AG04450 (cell line): Measurements from ENCODE around the gene TOR1AIP1. TPM values are rescaled to one million over a fixed set of nuclear protein-coding genes. Genes with fewer than 3 reads are reported as not detected.
"Not testable (repeated sequence)": the region's sequence is repeated elsewhere in the genome, so short reads cannot be mapped to it uniquely, and the experiment has no call there.

Experiments used
- CTCF ChIA-PET: fragments of 300-600, 350-600 bp; formaldehyde crosslinking; extraction: SDS; loops from one replicate; lab custom pipeline; 2022; ENCODE audit warnings: antibody characterized with exemption, inconsistent platforms; lab: Charles Lee
- POLR2A ChIA-PET: fragments of 350-600 bp; formaldehyde crosslinking; extraction: SDS; loops from one replicate; lab custom pipeline; 2021; ENCODE audit warnings: antibody characterized with exemption, inconsistent platforms; lab: Yijun Ruan, JAX
- DNase-seq: peaks from one replicate; pipeline ENCODE4 v3.0.0-alpha.2; 2011; ENCODE audit warnings: low read depth, low spot score
- H3K27ac ChIP-seq: one replicate; pipeline ENCODE4 v1.5.1; 2012; ENCODE audit warnings: low read depth, low read length, control low read depth
- H3K27me3 ChIP-seq: one replicate; pipeline ENCODE4 v1.6.0; 2012; ENCODE audit warnings: low read length; ENCODE audit not compliant: control insufficient read depth, insufficient read depth
- H3K4me3 ChIP-seq: 2 replicates; pipeline ENCODE4 v1.5.1; 2011; ENCODE audit warnings: mild to moderate bottlenecking, low read depth, low read length, control low read depth
- H3K9me3 ChIP-seq: 2 replicates; pipeline ENCODE4 v1.5.1; 2012; ENCODE audit warnings: low read length; ENCODE audit not compliant: control insufficient read depth, insufficient read depth
- CTCF ChIP-seq: IDR thresholded peaks from 2 replicates; pipeline ENCODE4 v1.5.1; 2011; ENCODE audit warnings: low read depth, low read length, control low read depth, inconsistent platforms
- polyA plus RNA-seq: library from polyadenylated mRNA; depleted of rRNA; stranded (reverse); fragments of >200 nt; gene quantifications from 2 replicates; pipeline ENCODE4 v1.2.3, GENCODE V29; 2011

The TOR1AIP1 gene
- polyA plus RNA-seq, 1 experiment, result 44.9 TPM

- Histone ChIP-seq H3K27ac (peak within 1 kb of the TSS; percentile 74), H3K27me3 (no peaks in the 10 kb centered on the region), H3K9me3 (no peaks in the 10 kb centered on the region; the same call in 1 of the 2 replicates), H3K4me3 (peak within 1 kb of the TSS; percentile 93)
- DNase-seq, result peak; percentile 99
- ChIA-PET CTCF (no interaction called here), POLR2A (interaction anchor here (0.6 to 1.0 kb wide), 4 partner anchors 40 to 1069 kb away, joined by 3 to 6 read pairs (median 6); partner anchors contain the start of genes QSOX1 and TOR1AIP1)
- TF ChIP-seq CTCF, result 0 out of 2 replicates have a peak, but pooled peaks have one; percentile 2
These were observed 72.6 kb downstream of the TOR1AIP1 start, which contains the start of gene CEP350 for GRCh38 chr1:179954493-179955286. TSS of gene CEP350 (plus strand) at chr1:179954810. CDS start at chr1:179986182, 31,372 bp downstream.

GRCh38 chr1:179955287-179955680 is 73.2 kb downstream of the TOR1AIP1 start:
- no peak for TF ChIP-seq CTCF
- ChIA-PET CTCF (interaction anchor here (0.5 kb wide), 1 partner anchor 298 kb away, joined by 3 read pairs; no protein-coding TSS in a partner anchor), POLR2A (no interaction called here)
- Histone ChIP-seq H3K27me3 (no peaks in the 10 kb centered on the region), H3K27ac (peak overlapping the region; percentile 41), H3K9me3 (no peaks in the 10 kb centered on the region; the same call in 1 of the 2 replicates), H3K4me3 (peak overlapping the region; percentile 93)
- DNase-seq, result no peak

- POLR2A ChIA-PET, result no interaction called here
- H3K27ac ChIP-seq, result no peak overlapping the region
- CTCF ChIA-PET, result interaction anchor here (0.5 kb wide), 1 partner anchor 297 kb away, joined by 3 read pairs; no protein-coding TSS in a partner anchor
- no peaks in the 10 kb centered on the region for H3K27me3 ChIP-seq
- H3K4me3 ChIP-seq, result peak overlapping the region; percentile 93
- no peaks in the 10 kb centered on the region; the same call in 1 of the 2 replicates for H3K9me3 ChIP-seq
- no peak for DNase-seq
- TF ChIP-seq CTCF, result no peak
These were observed 73.6 kb downstream of the TOR1AIP1 start for GRCh38 chr1:179955731-179956130.

- CTCF ChIA-PET, result no interaction called here
- POLR2A ChIA-PET, result no interaction called here
- no peak for DNase-seq
- H3K9me3 ChIP-seq, result no peaks in the 10 kb centered on the region; the same call in 1 of the 2 replicates
- TF ChIP-seq CTCF, result no peak
- H3K27ac ChIP-seq, result no peak overlapping the region
- no peak overlapping the region for H3K4me3 ChIP-seq
- no peaks in the 10 kb centered on the region for H3K27me3 ChIP-seq
These were observed 76.3 kb downstream of the TOR1AIP1 start for GRCh38 chr1:179958359-179958758.

- DNase-seq, H3K4me3 ChIP-seq, POLR2A ChIA-PET, H3K9me3 ChIP-seq, H3K27me3 ChIP-seq, H3K27ac ChIP-seq: not testable (repeated sequence)
- CTCF ChIA-PET, result interaction anchor here (1.0 kb wide), 1 partner anchor 13 kb away, joined by 3 read pairs; no protein-coding TSS in a partner anchor
These were observed 80.1 kb downstream of the TOR1AIP1 start for GRCh38 chr1:179962168-179962567.
